Measurements from ENCODE around the gene GALNT18. TPM values are rescaled to one million over a fixed set of nuclear protein-coding genes. Genes with fewer than 3 reads are reported as not detected.

GALNT18 gene
- polyA plus RNA-seq, 1 donor from 2014 or later = 7.6 TPM

DNA sequence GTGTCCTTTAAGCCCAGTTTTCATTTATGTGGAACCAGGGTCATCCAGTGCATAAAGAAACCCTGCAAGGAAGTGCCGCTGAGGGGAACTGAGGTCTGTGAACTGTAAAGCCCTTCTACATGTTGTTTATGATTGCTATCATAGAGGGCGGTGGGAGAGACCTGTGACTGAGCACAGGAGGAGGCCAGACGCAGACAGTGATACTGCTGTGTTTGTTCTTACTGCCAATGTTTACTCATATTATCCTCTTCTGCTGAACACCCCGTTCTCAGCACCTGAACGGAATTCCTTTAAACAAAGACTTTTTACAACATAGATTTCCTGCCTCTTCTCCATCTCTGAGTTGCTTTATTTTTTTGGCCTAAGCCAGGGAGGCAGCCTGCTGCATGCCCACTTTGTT, 967 bp upstream of the GALNT18 start:
- TF ChIP-seq EZH2 (IDR thresholded peaks at IDR 0.05; ENCODE audit: borderline replicate concordance, insufficient read depth, low read length, poor library complexity, severe bottlenecking) (no peak), TAF1 (IDR thresholded peaks at IDR 0.05; ENCODE audit: low read depth) (no peak), SMC3 (conservative IDR thresholded peaks at IDR 0.05; ENCODE audit: poor library complexity) (no peak), MXI1 (conservative IDR thresholded peaks at IDR 0.05; ENCODE audit: poor library complexity, severe bottlenecking) (no peak), RAD21 (conservative IDR thresholded peaks at IDR 0.05) (no peak), POLR2AphosphoS5 (IDR thresholded peaks at IDR 0.05) (no peak), EP300 (conservative IDR thresholded peaks at IDR 0.05; ENCODE audit: poor library complexity, severe bottlenecking) (no peak)
- TF ChIP-seq, protein P1, sequence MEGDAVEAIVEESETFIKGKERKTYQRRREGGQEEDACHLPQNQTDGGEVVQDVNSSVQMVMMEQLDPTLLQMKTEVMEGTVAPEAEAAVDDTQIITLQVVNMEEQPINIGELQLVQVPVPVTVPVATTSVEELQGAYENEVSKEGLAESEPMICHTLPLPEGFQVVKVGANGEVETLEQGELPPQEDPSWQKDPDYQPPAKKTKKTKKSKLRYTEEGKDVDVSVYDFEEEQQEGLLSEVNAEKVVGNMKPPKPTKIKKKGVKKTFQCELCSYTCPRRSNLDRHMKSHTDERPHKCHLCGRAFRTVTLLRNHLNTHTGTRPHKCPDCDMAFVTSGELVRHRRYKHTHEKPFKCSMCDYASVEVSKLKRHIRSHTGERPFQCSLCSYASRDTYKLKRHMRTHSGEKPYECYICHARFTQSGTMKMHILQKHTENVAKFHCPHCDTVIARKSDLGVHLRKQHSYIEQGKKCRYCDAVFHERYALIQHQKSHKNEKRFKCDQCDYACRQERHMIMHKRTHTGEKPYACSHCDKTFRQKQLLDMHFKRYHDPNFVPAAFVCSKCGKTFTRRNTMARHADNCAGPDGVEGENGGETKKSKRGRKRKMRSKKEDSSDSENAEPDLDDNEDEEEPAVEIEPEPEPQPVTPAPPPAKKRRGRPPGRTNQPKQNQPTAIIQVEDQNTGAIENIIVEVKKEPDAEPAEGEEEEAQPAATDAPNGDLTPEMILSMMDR (IDR thresholded peaks at IDR 0.05; ENCODE audit: poor library complexity, severe bottlenecking) = no peak
- TF ChIP-seq, protein P2, sequence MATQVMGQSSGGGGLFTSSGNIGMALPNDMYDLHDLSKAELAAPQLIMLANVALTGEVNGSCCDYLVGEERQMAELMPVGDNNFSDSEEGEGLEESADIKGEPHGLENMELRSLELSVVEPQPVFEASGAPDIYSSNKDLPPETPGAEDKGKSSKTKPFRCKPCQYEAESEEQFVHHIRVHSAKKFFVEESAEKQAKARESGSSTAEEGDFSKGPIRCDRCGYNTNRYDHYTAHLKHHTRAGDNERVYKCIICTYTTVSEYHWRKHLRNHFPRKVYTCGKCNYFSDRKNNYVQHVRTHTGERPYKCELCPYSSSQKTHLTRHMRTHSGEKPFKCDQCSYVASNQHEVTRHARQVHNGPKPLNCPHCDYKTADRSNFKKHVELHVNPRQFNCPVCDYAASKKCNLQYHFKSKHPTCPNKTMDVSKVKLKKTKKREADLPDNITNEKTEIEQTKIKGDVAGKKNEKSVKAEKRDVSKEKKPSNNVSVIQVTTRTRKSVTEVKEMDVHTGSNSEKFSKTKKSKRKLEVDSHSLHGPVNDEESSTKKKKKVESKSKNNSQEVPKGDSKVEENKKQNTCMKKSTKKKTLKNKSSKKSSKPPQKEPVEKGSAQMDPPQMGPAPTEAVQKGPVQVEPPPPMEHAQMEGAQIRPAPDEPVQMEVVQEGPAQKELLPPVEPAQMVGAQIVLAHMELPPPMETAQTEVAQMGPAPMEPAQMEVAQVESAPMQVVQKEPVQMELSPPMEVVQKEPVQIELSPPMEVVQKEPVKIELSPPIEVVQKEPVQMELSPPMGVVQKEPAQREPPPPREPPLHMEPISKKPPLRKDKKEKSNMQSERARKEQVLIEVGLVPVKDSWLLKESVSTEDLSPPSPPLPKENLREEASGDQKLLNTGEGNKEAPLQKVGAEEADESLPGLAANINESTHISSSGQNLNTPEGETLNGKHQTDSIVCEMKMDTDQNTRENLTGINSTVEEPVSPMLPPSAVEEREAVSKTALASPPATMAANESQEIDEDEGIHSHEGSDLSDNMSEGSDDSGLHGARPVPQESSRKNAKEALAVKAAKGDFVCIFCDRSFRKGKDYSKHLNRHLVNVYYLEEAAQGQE (IDR thresholded peaks at IDR 0.05; ENCODE audit: borderline replicate concordance) = no peak
- H4K20me1 ChIP-seq (ENCODE audit: insufficient read depth) = no peaks in the 10 kb centered on the region

GRCh38 chr11:11622340-11622706, 518 bp upstream of the GALNT18 start:
- Histone ChIP-seq H3K9me2 (ENCODE audit: insufficient read depth, low read length) (no peaks in the 10 kb centered on the region), H3K4me2 (ENCODE audit: low read length) (peak overlapping the region; percentile 46), H3K4me3 (ENCODE audit: low read length) (peak overlapping the region; percentile 86), H3K36me3 (ENCODE audit: insufficient read depth, low read length) (no peaks in the 10 kb centered on the region), H4K20me1 (ENCODE audit: insufficient read depth) (no peaks in the 10 kb centered on the region), H3K9ac (ENCODE audit: low read length) (peak overlapping the region; percentile 41), H2AFZ (ENCODE audit: low read depth, low read length) (peak overlapping the region; percentile 57), H3K79me2 (replicated peaks; ENCODE audit: insufficient read depth, low read length) (no peaks in the 10 kb centered on the region), H3K27me3 (ENCODE audit: insufficient read depth, low read depth, low read length) (peaks cover 16% of the 10 kb centered on the region), H3F3A (ENCODE audit: insufficient read depth, low read length, poor library complexity, severe bottlenecking) (no peaks in the 10 kb centered on the region), H3K9me3 (ENCODE audit: low read length) (no peaks in the 10 kb centered on the region), H3K27ac (ENCODE audit: low read length) (no peak overlapping the region)
- peak; percentile 4 for TF ChIP-seq SMC3 (conservative IDR thresholded peaks at IDR 0.05; ENCODE audit: poor library complexity)
- TF ChIP-seq RAD21 (conservative IDR thresholded peaks at IDR 0.05) = no peak
- TF ChIP-seq, protein P2 (IDR thresholded peaks at IDR 0.05; ENCODE audit: borderline replicate concordance) = no peak

More for the DNA sequence above, 967 bp upstream of the GALNT18 start:
- H3K4me2 ChIP-seq (ENCODE audit: low read length) = no peak overlapping the region
- H3K27ac ChIP-seq (ENCODE audit: low read length) = no peak overlapping the region
- H2AFZ ChIP-seq (ENCODE audit: low read depth, low read length) = no peak overlapping the region
- H3K9me3 ChIP-seq (ENCODE audit: low read length) = no peaks in the 10 kb centered on the region
- no peaks in the 10 kb centered on the region for H3K79me2 ChIP-seq (replicated peaks; ENCODE audit: insufficient read depth, low read length)
- no peaks in the 10 kb centered on the region for H3K36me3 ChIP-seq (ENCODE audit: insufficient read depth, low read length)
- H3K9me2 ChIP-seq (ENCODE audit: insufficient read depth, low read length) = no peaks in the 10 kb centered on the region
- H3K4me3 ChIP-seq (ENCODE audit: low read length) = no peak overlapping the region
- H3K9ac ChIP-seq (ENCODE audit: low read length) = no peak overlapping the region
- no peaks in the 10 kb centered on the region for H3F3A ChIP-seq (ENCODE audit: insufficient read depth, low read length, poor library complexity, severe bottlenecking)
- H3K27me3 ChIP-seq (ENCODE audit: insufficient read depth, low read depth, low read length) = peaks cover 16% of the 10 kb centered on the region

All from neural cell (in vitro differentiated cells).